LNCAP (cell line): ENCODE results near the gene MSN.

Experiments used
- CTCF ChIP-seq: fragments of 450-650 bp; IDR thresholded peaks from 2 replicates; pipeline ENCODE4 v1.5.1; 2017; ENCODE audit warnings: mild to moderate bottlenecking

MSN gene

GRCh38 chrX:65667503-65668376 lies at the start of gene MSN:
Gene MSN (plus strand): TSS chrX:65667654. CDS start chrX:65667842, 188 bp downstream.
- TF ChIP-seq CTCF = no peak

GRCh38 chrX:65630771-65631170 lies 36.7 kb upstream of the MSN start:
- no peak for TF ChIP-seq CTCF

GRCh38 chrX:65633826-65634225 lies 33.6 kb upstream of the MSN start:
- TF ChIP-seq CTCF = no peak

- TF ChIP-seq CTCF = no peak
Measured at GRCh38 chrX:65634732-65635131, 32.7 kb upstream of the MSN start.

GRCh38 chrX:65635378-65635777 lies 32.1 kb upstream of the MSN start:
- no peak for TF ChIP-seq CTCF

- no peak for TF ChIP-seq CTCF
Measured at GRCh38 chrX:65635822-65636221, 31.6 kb upstream of the MSN start.

- TF ChIP-seq CTCF = no peak
Measured at GRCh38 chrX:65637335-65637734, 30.1 kb upstream of the MSN start.
